Effector CD8-positive, alpha-beta T cell (primary cell): Measurements from ENCODE around the gene RUVBL2.

ENCODE experiments used
- DNase-seq: peaks from one replicate; lab custom pipeline; 2025; lab: John Stamatoyannopoulos, UW

RUVBL2 gene

DNA sequence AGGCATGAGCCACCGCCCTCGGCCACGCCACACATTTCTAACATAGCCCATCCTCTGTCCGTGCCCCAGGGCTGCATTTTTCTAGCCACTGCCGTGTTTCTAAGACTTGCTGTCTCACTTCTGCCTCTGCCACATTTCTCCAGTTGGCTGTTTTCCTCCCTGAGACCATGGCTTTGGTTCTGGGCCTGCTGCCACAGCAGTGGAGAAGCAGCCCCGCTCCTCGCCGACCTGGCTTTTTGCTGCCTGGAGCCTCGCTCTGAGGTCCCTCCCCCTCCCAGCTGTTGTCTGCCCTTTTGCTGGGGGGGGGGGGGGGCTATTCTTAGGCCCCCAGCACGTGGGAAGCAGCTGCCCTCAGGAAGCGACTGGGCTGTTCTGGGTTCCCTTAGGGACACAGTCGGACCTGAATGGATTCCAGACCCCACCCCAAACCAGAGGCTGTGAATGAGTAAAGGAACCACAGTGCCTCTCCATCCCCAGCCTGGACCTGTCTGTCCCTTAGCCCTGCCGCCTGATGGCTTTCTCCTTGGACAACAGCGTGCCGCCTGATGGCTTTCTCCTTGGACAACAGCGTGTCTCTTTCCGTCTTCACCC lies 3.9 kb upstream of the RUVBL2 start:
- no peak for DNase-seq

DNA sequence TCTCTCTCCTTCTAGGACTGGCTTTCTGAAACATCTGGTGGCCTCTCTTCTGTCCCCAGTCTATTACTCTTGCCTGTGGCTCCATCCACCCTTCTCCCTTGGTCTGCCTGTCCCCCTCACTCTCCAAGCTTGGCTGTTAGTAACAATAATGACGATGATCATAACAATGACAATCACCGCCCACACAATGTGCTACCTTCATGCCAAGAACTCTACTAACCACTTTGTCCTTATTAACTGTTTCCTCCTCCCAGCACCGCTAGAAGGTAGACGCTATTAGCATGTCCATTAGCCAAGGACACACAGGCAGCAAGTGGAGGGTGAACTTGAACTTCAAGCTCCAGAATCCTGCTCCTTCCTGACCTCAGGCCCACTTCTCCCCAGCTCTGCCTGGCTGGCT lies 3.3 kb upstream of the RUVBL2 start:
- DNase-seq = no peak

DNA sequence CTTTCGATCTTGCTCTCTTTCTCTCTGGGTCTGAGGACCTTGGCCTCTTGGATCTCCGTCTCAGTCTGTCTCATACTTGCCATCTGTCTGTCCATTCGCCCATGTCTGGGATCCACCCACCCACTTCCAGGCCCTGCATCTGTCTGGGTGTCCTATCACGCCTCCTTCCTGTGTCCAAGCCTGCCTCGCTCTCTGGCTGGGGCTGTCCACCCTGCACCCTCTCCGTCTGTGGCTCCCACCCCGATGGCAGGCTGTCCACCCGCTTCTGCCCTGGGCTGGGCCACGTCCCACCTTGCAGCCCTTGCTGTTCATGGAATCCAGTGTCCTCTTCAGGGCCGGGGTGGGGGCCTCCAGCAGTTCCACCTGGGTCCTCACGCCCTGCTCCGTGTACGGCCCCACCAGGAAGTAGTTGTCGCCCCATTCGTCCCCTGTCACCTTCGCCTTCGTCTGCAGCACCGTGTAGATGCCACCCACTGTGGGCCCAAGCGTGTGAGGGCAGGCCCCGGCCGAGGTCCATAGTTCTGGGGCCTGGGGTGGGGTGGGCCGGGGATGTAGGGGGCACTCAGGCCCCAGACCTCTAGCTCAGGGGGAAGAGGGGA lies 2.6 kb upstream of the RUVBL2 start:
- no peak for DNase-seq

DNA sequence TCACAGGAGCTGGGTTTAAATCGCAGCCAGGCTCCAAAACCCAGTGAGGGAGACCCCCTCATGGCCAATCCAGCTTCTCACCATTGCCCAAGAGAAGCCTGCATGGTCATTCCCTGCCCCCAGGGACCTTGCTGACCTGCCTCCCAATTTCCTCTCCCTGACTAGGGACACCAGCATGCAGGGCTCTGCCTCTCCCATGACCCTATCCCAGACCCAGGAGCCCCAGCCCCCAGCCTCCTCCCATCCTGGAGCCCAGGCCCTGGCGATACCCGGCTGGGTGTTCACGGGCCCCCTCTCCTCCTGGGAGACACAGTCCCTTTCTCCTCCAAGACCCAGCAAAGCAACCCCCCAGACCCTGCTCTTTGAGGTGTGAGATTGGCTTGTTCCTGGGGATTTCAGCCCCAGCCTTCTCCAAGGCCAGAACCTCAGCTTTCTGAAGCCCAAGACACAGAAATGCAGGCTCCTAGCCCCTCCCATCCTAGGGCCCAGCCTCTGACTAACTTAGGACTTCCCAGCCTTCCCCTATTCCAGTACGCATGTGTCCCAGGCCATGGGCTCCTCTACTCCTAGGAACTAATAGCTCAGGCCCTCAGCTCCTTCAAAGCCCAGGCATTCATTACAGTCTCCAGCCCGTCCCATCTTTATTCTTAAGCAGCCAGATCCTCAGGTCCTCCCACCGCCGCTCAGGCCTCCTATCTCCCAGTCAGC lies 1.7 kb upstream of the RUVBL2 start:
- DNase-seq = no peak

DNA sequence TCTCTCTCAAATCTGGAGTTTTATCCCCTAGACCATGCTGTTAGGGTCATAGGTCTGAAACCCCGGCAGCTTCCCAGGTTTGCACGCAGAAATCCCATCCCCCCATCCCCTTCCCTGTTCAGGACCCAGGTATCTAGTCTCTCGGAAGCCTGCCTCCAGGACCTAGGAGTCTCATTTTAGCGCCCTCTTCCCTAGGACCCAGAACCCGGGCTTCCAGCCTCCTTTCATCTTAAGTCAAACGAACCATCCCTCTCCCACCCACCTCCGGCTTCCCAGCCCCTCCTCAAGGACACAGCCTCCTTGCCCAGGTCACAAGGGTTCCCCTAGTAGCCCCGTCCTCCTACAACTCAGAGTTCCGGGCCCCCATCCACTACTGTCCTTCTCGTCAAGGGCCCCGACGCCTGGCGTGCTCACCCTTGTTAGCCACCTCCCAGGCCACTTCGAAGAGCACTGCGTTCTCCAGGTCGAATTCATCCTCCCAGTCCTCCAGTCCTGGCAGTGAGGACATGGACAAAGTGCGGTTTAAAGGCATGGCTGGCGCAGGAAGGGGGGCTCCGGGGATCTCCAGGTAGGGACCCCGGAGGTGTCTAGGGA lies 1.0 kb upstream of the RUVBL2 start:
- no peak for DNase-seq

DNA sequence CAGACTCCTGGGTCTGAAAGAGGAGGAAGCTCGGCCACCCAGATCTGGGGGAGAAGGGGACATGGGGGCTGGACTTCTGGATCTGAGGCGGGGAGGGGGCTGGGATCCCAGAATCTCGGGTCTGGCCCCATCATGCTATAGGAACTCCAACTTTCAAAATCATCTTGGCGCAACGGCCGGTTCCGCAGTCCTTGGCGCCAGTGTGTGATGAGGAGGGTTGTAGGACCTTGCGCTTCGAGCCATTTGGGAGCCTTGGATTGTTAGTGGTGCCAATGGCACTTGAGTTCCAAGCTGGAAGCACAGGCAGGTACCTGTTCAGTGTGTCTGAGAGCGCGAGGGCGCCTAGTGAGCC lies 324 bp downstream of the RUVBL2 start:
- DNase-seq = no peak

DNA sequence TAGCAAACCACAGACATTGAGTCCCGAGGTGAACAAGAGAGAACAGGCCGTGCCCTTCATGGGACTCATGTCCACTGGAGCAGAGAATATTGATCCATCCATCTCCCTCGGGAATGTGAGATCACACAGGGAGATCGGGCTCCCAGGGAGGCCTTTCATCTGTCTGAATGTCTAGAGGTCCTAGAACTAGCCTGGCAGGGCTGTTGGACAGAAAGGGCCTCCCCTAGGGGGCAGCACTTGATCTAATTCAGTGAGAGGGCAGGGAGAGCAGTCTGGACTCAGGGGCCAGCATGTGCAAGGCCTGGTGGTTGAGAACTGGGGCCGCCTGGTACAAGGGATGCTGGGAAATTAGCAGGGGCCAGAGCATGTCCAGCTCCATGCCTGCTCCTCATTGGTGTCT lies 4.3 kb downstream of the RUVBL2 start:
- peak; percentile 16 for DNase-seq

DNA sequence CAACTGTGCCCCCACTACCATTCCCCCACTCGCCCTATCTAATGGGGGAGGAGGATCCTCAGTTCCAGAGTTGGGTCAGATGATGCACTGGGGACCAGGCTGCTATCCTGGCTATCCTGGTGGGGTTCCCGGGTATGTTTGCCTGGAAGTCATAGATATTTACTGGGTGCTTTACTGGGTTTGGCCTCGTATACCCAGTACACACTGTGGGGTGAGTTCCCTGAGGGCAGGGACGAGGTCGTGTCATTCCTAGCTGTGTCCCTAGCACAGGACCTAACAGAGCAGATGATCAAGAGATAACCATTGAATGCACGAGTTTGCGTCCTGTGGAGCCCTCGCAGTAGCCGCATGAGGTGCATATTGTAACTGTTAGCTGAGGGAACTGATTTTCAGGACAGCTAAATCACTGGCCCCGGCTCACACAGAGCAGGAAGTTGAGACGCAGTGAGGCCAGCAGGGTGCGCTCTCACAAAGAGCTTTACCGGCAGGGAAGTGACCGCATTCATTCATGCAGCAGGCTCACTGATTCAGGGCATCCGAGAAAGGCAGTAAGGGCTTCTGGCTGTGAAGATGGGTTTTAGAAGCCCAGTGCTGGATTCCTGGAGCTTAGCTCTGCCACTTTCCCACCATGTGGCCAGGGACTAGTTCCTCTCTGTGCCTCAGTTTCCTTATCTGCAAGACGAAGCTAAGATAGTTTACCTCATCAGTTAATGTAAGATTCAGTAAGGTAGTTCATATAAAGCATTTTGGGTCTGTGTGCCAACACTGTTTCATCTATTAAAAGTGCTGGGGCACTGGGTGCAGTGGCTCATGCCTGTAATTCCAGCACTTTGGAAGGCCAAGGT lies 6.0 kb downstream of the RUVBL2 start:
- peak; percentile 18 for DNase-seq

DNA sequence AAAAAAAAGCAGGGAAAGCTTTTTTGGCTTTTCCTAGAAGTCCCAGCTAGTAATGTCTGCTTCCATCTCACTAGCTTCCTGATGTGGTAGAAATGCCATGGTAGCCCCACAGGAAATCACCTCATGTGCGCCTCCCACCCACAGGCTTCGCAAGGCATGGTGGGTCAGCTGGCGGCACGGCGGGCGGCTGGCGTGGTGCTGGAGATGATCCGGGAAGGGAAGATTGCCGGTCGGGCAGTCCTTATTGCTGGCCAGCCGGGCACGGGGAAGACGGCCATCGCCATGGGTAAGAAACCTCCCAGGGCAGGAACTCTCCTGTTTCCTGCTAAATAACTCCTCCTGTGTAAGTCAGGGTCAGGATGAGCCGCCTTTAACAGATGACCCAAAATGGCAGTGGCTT lies 10.4 kb downstream of the RUVBL2 start:
- DNase-seq = no peak

DNA sequence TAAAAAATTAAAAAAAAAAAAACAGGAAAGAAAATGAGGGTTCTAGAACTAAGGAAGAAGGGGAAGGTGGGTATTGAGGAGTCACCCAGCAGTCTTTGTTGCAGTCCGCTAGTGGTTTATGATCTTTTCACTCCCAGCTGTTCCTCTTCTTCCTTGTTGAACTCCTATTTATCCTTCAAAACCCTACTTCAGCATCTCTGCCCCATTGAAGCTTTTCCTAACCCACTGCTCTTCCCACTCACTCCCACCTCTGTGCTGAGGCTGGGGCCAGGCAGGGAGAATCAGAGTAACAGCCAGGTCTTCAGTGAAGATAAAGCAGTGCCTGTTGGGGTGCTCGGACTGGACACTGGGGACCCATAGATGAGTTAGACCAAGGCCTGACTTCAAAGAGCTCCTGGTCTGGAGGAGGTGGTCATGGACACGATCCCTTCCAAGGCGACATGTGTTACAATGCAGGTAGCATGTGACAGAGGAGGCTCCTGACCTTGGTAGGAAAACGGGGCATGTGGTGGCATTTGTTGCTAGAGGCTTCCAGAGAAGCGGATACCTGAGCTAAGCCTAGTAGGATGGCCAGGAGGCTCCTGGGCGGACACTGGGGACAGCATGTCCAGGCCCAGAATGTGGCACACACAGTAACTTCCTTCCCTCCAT lies 11.4 kb downstream of the RUVBL2 start:
- DNase-seq = no peak

DNA sequence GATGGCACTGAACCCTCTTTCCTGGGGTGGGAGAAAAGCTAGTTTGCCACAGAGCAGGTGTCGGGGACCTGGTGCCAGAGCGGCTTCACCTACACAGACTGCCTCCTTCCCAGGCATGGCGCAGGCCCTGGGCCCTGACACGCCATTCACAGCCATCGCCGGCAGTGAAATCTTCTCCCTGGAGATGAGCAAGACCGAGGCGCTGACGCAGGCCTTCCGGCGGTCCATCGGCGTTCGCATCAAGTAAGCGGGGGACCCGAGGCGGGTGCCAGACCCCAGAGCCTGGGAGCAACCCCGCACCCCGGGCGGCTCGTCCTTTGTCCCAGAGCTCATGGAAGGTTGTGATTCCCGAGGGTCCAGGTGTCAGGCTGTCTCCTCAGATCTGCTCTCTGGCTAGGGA lies 13.2 kb downstream of the RUVBL2 start:
- DNase-seq = no peak

DNA sequence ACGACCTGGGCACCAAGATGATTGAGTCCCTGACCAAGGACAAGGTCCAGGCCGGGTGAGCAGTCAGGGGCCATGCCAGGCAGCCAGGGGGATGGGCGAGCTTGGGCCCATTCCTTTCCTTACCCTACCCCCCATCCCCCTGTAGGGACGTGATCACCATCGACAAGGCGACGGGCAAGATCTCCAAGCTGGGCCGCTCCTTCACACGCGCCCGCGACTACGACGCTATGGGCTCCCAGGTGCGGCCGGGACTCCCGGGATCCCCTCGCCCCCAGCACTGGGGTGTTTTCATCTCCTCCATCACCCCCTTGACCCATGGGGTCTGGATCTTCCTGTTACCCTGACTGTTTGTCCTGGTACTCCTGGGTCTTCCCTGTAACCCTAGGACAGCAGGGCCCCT lies 16.1 kb downstream of the RUVBL2 start:
- no peak for DNase-seq

DNA sequence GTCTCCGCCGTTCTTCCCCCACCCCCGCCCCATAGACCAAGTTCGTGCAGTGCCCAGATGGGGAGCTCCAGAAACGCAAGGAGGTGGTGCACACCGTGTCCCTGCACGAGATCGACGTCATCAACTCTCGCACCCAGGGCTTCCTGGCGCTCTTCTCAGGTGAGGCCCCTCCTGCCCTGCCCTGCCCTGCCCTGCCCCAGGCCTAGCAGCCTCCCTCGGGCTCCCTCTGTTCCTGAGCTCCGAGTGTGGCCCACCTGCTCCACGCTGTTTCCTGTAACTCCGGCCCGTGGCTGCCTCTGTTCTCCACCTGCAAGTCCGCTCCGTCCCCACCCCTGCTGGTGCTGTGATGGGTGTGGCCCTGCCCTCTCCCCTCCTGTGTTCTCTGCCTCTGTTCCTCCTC lies 16.8 kb downstream of the RUVBL2 start:
- no peak for DNase-seq

DNA sequence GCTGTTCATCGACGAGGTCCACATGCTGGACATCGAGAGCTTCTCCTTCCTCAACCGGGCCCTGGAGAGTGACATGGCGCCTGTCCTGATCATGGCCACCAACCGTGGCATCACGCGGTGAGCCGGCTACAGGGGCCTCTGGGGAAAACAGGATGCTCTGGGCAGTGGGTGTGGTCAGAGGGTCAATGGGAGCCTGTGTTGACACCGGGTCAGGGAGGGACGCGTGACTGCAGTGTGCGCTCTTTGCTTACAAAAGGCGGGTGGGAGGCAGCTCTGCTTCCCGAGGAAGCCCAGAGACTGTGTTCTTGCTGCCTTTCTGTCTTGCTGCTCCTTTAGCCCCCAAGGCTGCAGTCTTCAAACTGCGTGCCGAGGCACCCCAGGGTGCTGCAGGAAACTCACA lies 17.5 kb downstream of the RUVBL2 start:
- DNase-seq = no peak

DNA sequence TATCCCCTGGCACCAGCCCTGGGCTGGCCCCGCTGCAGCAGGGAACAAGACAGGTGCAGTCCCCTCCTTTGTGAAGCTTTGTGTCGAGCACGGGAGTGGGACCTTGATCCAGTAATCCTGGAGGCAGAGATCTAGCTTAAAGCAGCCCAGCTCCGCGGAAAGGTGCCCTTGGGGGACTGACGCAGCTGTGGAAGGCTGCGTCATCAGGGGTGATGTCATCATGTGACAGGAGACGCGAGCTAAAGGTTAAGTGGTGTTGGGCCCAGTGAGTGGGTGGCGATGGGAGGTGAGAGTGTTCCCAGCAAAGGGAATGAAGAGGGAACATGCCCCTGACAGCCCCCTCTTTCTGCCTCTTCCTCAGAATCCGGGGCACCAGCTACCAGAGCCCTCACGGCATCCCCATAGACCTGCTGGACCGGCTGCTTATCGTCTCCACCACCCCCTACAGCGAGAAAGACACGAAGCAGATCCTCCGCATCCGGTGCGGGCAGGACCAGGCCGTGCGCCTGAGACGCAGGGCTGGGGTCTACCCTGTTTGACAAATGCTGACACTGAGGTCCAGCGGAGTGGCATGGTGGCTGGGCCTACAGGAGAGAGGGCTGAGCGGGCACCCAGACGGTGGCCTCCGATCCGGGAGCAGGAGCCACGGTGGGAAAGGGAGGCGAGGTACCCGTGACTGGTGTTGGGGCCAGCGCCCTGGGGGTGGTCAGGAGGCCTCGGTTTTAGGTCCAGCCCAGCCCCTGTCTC lies 20.6 kb downstream of the RUVBL2 start:
- DNase-seq = no peak

DNA sequence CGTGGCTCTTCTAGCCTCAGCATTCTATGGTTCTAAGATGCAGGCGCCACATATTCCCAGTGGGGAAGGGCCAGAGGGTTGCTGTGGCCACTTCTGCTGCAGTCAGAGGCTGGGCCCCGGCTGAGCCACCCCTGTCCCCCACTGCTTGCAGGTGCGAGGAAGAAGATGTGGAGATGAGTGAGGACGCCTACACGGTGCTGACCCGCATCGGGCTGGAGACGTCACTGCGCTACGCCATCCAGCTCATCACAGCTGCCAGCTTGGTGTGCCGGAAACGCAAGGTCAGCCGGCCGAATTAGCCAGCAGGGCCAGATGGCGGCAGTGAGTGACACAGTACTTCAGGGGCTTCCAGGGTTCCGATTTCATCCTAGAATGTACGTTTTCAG lies 21.2 kb downstream of the RUVBL2 start:
- DNase-seq = no peak

DNA sequence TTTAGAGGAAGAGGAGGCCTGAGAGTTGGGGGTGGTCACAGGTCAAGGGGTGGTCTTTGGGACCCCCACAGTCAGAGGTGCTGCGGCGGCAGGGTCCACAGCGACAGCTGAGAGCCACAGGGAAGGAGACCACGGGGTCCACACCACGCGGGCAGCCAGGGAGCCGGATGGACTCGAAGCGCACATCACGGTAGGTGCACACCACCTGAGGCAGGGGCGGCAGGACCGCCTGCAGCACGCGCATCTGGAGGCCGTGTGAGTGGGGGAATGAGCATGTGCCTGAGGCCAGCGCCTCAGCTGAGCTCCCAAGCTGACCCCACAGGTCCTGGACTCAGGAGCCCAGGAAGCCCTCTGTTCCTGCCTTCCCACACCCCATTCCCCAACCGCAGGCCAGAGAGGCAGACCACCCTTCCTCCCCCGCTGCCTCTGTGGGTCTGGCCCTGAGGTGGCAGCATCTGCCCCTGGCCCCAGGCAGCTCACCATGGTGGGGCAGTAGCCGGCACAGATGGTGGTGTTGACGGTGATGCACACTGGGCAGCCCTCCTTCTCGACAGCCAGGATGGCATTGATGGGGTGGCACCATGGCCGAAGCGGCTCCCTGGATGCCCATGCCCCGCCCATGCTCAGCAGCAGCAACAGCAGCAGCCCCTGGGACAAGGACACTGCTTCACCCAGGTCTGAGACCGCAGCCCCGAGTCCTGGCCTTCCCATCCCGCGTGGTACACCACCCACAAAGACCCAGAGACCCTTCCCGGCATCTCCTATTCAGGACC lies 22.6 kb downstream of the RUVBL2 start:
- no peak for DNase-seq

DNA sequence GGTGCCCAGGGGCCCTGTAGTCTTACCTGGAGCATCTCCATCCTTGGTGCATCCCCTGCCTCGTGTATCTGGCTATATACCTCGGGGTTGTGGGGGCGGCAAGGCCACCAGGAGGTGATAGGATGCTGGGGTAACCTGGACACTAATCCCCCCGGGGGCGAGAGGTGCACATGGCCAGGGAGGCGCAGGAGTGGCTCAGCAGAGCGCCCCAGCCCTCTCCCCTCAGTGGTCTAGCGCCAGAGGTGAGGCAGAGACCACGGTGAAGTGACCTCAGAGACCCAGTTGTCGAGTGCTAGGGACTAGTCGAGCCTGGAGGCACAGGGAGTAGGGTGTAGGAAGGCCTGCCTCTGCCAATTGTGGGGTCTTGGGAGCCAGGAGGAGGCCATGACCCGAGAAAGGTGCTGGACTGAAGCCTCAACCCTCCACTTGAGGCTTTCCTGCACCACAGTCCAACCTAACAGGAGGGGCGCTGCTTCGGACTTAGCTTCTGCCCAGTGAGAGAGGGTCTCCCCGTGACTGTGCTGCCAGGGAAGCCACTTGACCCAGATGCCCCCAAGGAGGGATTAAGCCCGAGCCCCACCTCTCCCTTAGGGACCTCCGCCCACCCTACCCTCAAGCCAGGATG lies 23.5 kb downstream of the RUVBL2 start, which contains the start of gene LHB:
LHB (minus strand) TSS at position 51 of the 625 bp plus-strand sequence; CDS start at position 41, 10 bp downstream.
- DNase-seq = no peak

DNA sequence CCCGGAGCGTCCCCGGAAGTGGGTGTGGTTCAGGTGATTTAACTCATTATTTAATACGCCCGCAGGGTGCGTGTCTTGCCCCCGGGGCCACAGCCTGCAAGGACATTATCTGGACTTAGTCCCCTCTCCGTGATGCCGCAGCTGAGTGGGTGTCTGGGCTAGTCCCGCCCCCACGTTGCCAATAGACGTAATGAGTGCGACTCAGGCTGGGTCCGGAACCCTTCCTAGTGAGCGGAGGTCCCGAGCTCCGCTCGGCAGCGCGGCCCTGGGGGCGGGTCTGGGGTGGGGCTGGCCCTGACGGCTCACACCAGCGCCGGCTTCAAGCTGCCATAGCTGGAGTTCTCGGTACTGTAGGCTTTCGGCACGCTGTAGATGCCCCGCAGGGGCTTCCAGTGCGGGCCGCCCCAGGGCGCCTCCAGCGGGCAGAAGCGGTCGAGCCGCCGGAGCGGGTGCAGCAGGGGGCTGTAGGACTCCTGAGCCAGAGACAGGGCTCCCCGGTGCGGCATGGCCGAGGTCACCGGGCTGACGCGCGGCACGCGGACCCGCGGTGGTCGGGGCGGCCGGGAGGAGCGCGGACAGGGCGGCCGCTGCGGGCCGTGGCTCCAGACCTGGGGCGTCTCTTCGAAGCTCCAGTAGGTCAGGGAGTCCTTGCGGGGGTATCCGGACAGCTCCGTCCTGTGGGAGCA lies 24.1 kb downstream of the RUVBL2 start:
- peak; percentile 52 for DNase-seq
